ENCODE measurements around the gene TSBP1. TPM values are rescaled to one million over a fixed set of nuclear protein-coding genes. Genes with fewer than 3 reads are reported as not detected.

Gene TSBP1
- total RNA-seq, 1 experiment from 2014 or later, result not detected

DNA sequence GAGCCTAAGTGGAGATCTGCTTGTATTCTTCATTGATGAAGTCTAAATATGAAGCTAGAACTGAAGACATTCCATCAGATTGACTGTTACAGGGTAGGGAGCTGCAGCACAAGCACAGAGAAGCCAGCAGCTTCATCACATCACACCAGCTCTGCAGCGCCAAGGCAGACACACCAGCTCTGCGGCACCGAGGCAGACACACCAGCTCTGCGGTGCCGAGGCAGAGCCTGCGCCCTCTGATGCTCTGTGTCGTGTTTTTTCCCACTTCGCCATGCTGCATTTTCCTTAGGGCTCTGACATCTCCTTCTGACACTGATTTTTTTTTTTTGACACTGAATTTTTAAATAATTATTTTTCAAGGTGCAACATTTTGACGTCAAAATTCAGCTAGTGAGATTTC is 34.5 kb upstream of the TSBP1 start:
- Histone ChIP-seq H3K79me2 (ENCODE audit: low read length) (no peaks in the 10 kb centered on the region), H3K9ac (ENCODE audit: low read length) (no peak overlapping the region), H3K4me3 (ENCODE audit: low read length) (no peak overlapping the region), H3K9me2 (replicated peaks; ENCODE audit: insufficient read depth, low read length) (no peaks in the 10 kb centered on the region), H3K27me3 (ENCODE audit: low read length) (no peaks in the 10 kb centered on the region), H2AFZ (ENCODE audit: low read length) (no peak overlapping the region), H3K36me3 (ENCODE audit: insufficient read depth, low read length) (no peaks in the 10 kb centered on the region), H3K4me1 (ENCODE audit: low read length) (peaks cover 4% of the 10 kb centered on the region; the same call in 1 of the 2 replicates), H3K4me2 (ENCODE audit: low read depth, low read length, poor library complexity, severe bottlenecking) (no peak overlapping the region), H4K20me1 (ENCODE audit: insufficient read depth, low read depth, low read length) (no peaks in the 10 kb centered on the region), H3K27ac (ENCODE audit: low read length) (no peak overlapping the region), H3K9me3 (ENCODE audit: low read length) (no peaks in the 10 kb centered on the region)
- no peak for DNase-seq

DNA sequence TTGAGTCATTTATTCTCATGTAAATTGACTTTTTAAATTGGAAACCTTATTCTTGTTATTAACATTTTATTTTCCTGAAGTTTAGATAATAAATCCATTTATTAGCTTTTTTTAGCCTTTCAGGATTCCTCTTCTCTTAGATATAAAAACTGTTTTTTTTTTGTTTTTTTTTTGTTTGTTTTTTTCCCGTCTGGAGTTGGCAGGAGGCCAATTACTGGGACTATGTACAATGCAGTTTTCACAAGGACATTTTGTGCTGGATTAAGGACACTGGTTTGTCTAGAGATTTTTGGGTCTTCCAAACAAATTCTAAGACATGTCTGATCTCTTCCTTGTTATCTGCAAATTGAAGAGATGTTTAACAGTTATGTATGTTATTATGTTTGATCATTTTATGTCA is 34.0 kb upstream of the TSBP1 start:
- Histone ChIP-seq H3K36me3 (ENCODE audit: insufficient read depth, low read length) (no peaks in the 10 kb centered on the region), H3K4me2 (ENCODE audit: low read depth, low read length, poor library complexity, severe bottlenecking) (no peak overlapping the region), H4K20me1 (ENCODE audit: insufficient read depth, low read depth, low read length) (no peaks in the 10 kb centered on the region), H3K9me3 (ENCODE audit: low read length) (no peaks in the 10 kb centered on the region), H3K79me2 (ENCODE audit: low read length) (no peaks in the 10 kb centered on the region), H3K27ac (ENCODE audit: low read length) (no peak overlapping the region), H3K4me3 (ENCODE audit: low read length) (no peak overlapping the region), H3K4me1 (ENCODE audit: low read length) (peaks cover 4% of the 10 kb centered on the region; the same call in 1 of the 2 replicates), H3K9ac (ENCODE audit: low read length) (no peak overlapping the region), H2AFZ (ENCODE audit: low read length) (no peak overlapping the region), H3K27me3 (ENCODE audit: low read length) (no peaks in the 10 kb centered on the region), H3K9me2 (replicated peaks; ENCODE audit: insufficient read depth, low read length) (no peaks in the 10 kb centered on the region)
- DNase-seq, result no peak

DNA sequence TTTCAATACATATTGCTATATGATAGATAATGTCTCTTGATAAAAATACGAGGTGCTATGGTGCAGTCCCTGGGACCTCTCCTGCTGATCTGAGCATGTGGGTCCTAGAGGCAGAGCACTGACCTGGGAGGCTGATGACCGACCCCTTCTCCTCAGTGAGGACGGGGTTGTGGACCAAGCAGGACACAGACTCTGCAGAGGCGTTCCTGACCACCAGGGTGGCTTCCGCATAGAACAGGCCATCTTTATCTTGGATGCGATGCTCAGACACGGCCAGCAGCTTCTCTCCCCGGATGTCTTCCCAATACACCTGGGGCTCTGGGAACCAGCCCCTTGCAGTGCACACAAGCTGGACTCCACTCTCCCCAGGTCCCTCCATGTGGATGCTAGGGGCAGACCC is 31.1 kb upstream of the TSBP1 start:
- no peak overlapping the region for H3K27ac ChIP-seq (ENCODE audit: low read length)
- H3K9me2 ChIP-seq (replicated peaks; ENCODE audit: insufficient read depth, low read length), result no peaks in the 10 kb centered on the region

DNA sequence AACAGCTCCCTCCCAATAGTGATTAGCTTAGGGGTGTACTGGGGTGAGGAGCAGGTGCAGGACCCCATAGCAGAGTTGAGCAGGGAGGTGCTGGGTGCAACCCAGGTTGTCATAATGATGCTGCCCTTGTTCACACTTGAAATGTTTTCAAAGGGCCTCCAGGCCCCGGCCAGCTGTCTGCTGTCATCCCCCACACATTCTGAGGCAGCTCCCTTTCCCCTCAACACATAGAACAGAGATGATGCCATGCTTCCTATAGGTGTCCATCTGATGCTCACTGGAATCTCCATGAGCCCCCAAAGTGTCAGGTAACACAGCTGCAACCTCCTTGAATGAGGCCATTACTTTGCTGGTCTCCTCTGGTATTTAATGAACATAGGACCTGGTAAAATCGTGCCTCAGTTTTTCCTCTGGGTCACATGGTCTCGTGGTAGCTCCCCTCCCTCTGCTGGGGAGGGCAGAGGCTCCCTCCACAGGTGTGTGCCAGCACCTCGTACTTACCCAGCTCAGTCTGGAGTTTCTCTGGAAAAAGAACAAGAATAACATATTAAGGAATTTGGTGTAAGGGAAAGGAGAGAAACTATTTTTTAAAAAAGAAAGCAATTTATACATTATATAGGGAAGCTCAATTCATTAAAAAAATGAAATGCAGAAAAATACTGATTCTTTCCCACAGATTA is 29.7 kb upstream of the TSBP1 start:
- DNase-seq, result no peak
- no peak overlapping the region for H2AFZ ChIP-seq (ENCODE audit: low read length)
- peaks cover 24% of the 10 kb centered on the region for H3K4me1 ChIP-seq (ENCODE audit: low read length)

More for the DNA sequence above, 31.1 kb upstream of the TSBP1 start:
- no peak for DNase-seq
- no peaks in the 10 kb centered on the region for H3K79me2 ChIP-seq (ENCODE audit: low read length)
- H3K4me1 ChIP-seq (ENCODE audit: low read length), result peaks cover 12% of the 10 kb centered on the region
- no peak overlapping the region for H3K4me2 ChIP-seq (ENCODE audit: low read depth, low read length, poor library complexity, severe bottlenecking)
- H2AFZ ChIP-seq (ENCODE audit: low read length), result no peak overlapping the region
- H3K9ac ChIP-seq (ENCODE audit: low read length), result no peak overlapping the region
- H3K36me3 ChIP-seq (ENCODE audit: insufficient read depth, low read length), result no peaks in the 10 kb centered on the region
- H3K4me3 ChIP-seq (ENCODE audit: low read length), result no peak overlapping the region
- H3K9me3 ChIP-seq (ENCODE audit: low read length), result no peaks in the 10 kb centered on the region
- no peaks in the 10 kb centered on the region for H3K27me3 ChIP-seq (ENCODE audit: low read length)
- H4K20me1 ChIP-seq (ENCODE audit: insufficient read depth, low read depth, low read length), result no peaks in the 10 kb centered on the region

DNA sequence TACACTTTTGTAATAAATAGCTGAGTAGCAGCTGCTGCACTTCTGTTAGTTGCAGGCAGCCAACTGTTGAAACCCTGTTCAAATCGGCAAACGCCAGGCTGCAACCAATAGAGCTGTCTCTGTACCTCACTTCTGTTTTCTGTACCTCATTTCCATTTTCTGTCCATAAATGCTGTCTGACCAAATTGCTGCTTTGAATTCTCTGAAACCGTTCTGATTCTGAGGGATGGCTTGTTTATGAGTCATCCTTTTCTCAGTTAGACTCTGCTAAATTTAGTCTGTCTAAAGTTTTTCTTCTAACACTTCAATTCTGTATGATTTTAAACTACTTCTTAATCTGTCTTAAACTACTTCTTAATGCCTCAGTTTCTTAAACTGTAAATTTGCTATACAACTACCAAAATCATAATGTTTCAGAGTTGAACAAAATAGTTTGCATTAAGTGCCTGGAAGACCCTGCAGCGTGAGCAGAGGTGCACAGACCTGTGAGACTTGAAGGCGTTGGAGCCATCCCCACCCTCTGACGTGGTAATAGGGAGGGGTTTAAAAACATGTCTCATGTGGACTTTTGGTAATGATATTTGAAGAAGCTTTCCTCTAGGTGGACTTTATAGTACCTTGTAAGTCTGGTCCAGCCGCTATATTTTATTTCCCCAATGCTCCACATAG is 25.7 kb upstream of the TSBP1 start:
- no peak overlapping the region for H3K4me3 ChIP-seq (ENCODE audit: low read length)
- H3K9me3 ChIP-seq (ENCODE audit: low read length), result no peaks in the 10 kb centered on the region
- H3K79me2 ChIP-seq (ENCODE audit: low read length), result no peaks in the 10 kb centered on the region
- no peaks in the 10 kb centered on the region for H3K9me2 ChIP-seq (replicated peaks; ENCODE audit: insufficient read depth, low read length)
- H3K36me3 ChIP-seq (ENCODE audit: insufficient read depth, low read length), result no peaks in the 10 kb centered on the region
- peak; percentile 90 for DNase-seq
- peak overlapping the region; percentile 40 for H3K4me2 ChIP-seq (ENCODE audit: low read depth, low read length, poor library complexity, severe bottlenecking)
- H3K4me1 ChIP-seq (ENCODE audit: low read length), result peaks cover 20% of the 10 kb centered on the region
- peak overlapping the region; percentile 37 for H3K27ac ChIP-seq (ENCODE audit: low read length)
- no peak overlapping the region; the same call in 1 of the 2 replicates for H2AFZ ChIP-seq (ENCODE audit: low read length)
- 0 out of 2 replicates have a peak overlapping the region, but pooled peaks have one; percentile 7 for H3K9ac ChIP-seq (ENCODE audit: low read length)
- H4K20me1 ChIP-seq (ENCODE audit: insufficient read depth, low read depth, low read length), result no peaks in the 10 kb centered on the region
- H3K27me3 ChIP-seq (ENCODE audit: low read length), result no peaks in the 10 kb centered on the region

More for the DNA sequence above, 29.7 kb upstream of the TSBP1 start:
- Histone ChIP-seq H3K9me2 (replicated peaks; ENCODE audit: insufficient read depth, low read length) (no peaks in the 10 kb centered on the region), H3K79me2 (ENCODE audit: low read length) (no peaks in the 10 kb centered on the region), H3K4me3 (ENCODE audit: low read length) (no peak overlapping the region), H4K20me1 (ENCODE audit: insufficient read depth, low read depth, low read length) (no peaks in the 10 kb centered on the region), H3K9me3 (ENCODE audit: low read length) (no peaks in the 10 kb centered on the region), H3K4me2 (ENCODE audit: low read depth, low read length, poor library complexity, severe bottlenecking) (no peak overlapping the region), H3K27me3 (ENCODE audit: low read length) (no peaks in the 10 kb centered on the region), H3K36me3 (ENCODE audit: insufficient read depth, low read length) (no peaks in the 10 kb centered on the region), H3K9ac (ENCODE audit: low read length) (no peak overlapping the region), H3K27ac (ENCODE audit: low read length) (no peak overlapping the region)

DNA sequence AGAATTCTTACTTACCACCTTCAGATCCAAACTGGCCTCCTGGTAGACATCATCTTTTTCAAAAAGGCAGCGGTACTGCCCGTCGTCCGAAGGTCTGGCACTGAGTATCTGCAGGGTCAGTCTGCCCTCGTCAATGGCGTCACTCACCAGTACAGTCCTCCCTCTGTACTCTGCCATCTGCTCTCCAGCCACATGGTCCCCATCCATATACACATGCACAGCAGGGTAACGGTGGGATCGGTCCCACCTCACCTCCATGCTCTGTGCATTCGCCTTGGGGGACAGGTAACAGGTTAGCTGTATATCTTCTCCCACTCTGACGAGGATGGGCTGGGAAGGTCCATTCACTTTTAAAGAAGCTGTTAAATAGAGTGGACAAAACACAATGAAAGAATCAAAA is 24.3 kb upstream of the TSBP1 start:
- H3K27ac ChIP-seq (ENCODE audit: low read length), result no peak overlapping the region
- H3K9me3 ChIP-seq (ENCODE audit: low read length), result no peaks in the 10 kb centered on the region
- peaks cover 20% of the 10 kb centered on the region for H3K4me1 ChIP-seq (ENCODE audit: low read length)
- no peaks in the 10 kb centered on the region for H3K36me3 ChIP-seq (ENCODE audit: insufficient read depth, low read length)
- H3K9ac ChIP-seq (ENCODE audit: low read length), result no peak overlapping the region
- no peaks in the 10 kb centered on the region for H3K27me3 ChIP-seq (ENCODE audit: low read length)
- no peak overlapping the region for H3K4me2 ChIP-seq (ENCODE audit: low read depth, low read length, poor library complexity, severe bottlenecking)
- H4K20me1 ChIP-seq (ENCODE audit: insufficient read depth, low read depth, low read length), result no peaks in the 10 kb centered on the region
- no peak overlapping the region for H3K4me3 ChIP-seq (ENCODE audit: low read length)
- no peak overlapping the region for H2AFZ ChIP-seq (ENCODE audit: low read length)
- no peaks in the 10 kb centered on the region for H3K79me2 ChIP-seq (ENCODE audit: low read length)
- no peak for DNase-seq
- no peaks in the 10 kb centered on the region for H3K9me2 ChIP-seq (replicated peaks; ENCODE audit: insufficient read depth, low read length)

DNA sequence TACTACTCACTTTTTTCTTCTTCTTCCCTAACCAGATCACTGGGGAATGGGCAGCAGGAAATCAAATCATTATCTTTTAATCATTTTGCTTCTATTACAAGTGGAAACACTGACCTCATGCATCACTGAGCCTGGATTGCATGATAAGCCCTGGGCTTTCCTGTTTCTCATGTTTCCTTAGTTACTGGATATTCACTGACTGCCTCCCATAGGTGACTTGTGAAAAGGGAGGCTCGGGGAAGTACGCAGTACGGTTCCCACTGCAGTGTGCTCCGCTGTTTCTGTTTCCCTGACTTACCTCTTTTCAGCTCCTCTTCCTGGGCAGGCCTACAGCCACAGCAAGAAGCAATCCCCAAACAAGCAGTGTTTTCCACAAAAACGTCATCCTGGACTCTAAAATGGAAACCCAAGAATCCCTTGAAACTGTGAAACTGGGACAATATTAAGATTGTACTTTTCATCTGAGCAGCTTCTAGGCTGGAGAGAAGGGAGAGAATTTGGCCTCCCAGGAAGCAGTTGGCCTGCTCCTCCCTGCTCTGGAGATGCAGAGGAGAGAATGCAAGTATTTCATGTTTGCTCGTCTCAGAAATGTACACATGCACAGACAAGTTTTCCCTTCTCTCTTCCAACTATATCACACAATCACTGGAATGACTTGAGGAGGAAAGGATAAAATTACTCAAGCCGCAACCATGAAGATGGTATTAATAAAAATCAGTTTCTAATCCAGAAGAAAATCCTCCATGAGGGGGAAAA is 22.1 kb upstream of the TSBP1 start:
- H3K27me3 ChIP-seq (ENCODE audit: low read length), result no peaks in the 10 kb centered on the region
- H4K20me1 ChIP-seq (ENCODE audit: insufficient read depth, low read depth, low read length), result no peaks in the 10 kb centered on the region
- no peaks in the 10 kb centered on the region for H3K9me3 ChIP-seq (ENCODE audit: low read length)
- H3K9ac ChIP-seq (ENCODE audit: low read length), result no peak overlapping the region
- H2AFZ ChIP-seq (ENCODE audit: low read length), result no peak overlapping the region
- no peak for DNase-seq
- no peak overlapping the region for H3K27ac ChIP-seq (ENCODE audit: low read length)
- no peaks in the 10 kb centered on the region for H3K36me3 ChIP-seq (ENCODE audit: insufficient read depth, low read length)
- H3K4me1 ChIP-seq (ENCODE audit: low read length), result peaks cover 20% of the 10 kb centered on the region
- H3K4me3 ChIP-seq (ENCODE audit: low read length), result no peak overlapping the region
- no peaks in the 10 kb centered on the region for H3K9me2 ChIP-seq (replicated peaks; ENCODE audit: insufficient read depth, low read length)
- no peak overlapping the region for H3K4me2 ChIP-seq (ENCODE audit: low read depth, low read length, poor library complexity, severe bottlenecking)
- H3K79me2 ChIP-seq (ENCODE audit: low read length), result no peaks in the 10 kb centered on the region

DNA sequence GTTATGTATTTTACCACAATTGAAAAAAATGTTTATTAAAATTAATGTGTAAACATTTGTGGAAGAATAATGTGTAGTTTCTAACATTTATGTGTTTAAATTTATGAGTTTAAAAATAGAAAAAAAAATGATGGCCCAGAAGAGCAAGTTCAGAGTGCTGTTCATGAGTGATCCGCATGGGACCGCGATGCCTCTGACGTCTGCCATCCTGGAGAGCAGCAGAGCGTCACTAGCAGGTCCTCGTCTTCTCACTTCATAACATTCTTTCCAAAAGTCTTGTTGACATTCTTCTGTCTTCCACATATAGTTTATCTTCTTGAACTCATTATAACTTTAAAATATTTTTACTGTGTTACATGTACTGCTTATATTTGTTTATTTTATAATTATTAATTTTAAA is 19.8 kb upstream of the TSBP1 start:
- Histone ChIP-seq H3K27ac (ENCODE audit: low read length) (no peak overlapping the region), H3K36me3 (ENCODE audit: insufficient read depth, low read length) (no peaks in the 10 kb centered on the region), H3K9me3 (ENCODE audit: low read length) (no peaks in the 10 kb centered on the region)

More for the DNA sequence above, 19.8 kb upstream of the TSBP1 start:
- H3K4me3 ChIP-seq (ENCODE audit: low read length), result no peak overlapping the region
- no peaks in the 10 kb centered on the region for H3K79me2 ChIP-seq (ENCODE audit: low read length)
- H4K20me1 ChIP-seq (ENCODE audit: insufficient read depth, low read depth, low read length), result no peaks in the 10 kb centered on the region
- no peak for DNase-seq
- no peaks in the 10 kb centered on the region; the same call in 1 of the 2 replicates for H3K4me1 ChIP-seq (ENCODE audit: low read length)
- no peaks in the 10 kb centered on the region for H3K27me3 ChIP-seq (ENCODE audit: low read length)
- no peaks in the 10 kb centered on the region for H3K9me2 ChIP-seq (replicated peaks; ENCODE audit: insufficient read depth, low read length)
- no peak overlapping the region for H3K4me2 ChIP-seq (ENCODE audit: low read depth, low read length, poor library complexity, severe bottlenecking)
- H2AFZ ChIP-seq (ENCODE audit: low read length), result no peak overlapping the region
- H3K9ac ChIP-seq (ENCODE audit: low read length), result no peak overlapping the region
